Measurements from ENCODE around the gene ASPSCR1. TPM values are rescaled to one million over a fixed set of nuclear protein-coding genes. Genes with fewer than 3 reads are reported as not detected.

ASPSCR1 gene
- total RNA-seq, 1 donor from 2014 or later = 13.1 TPM

- H4K20me1 ChIP-seq (ENCODE audit: low read depth) = peaks cover 6% of the 10 kb centered on the region
- H2AFZ ChIP-seq (replicated peaks) = no peak overlapping the region
- peaks cover 4% of the 10 kb centered on the region for H3K4me1 Mint-ChIP-seq
- H3K27ac ChIP-seq = no peak overlapping the region
- H3F3A ChIP-seq (ENCODE audit: low read depth) = no peaks in the 10 kb centered on the region
- no peak overlapping the region for H3K4me3 ChIP-seq
- no peaks in the 10 kb centered on the region for H3K9me3 Mint-ChIP-seq
- no peak for DNase-seq (ENCODE audit: low spot score)
- H3K36me3 ChIP-seq = no peaks in the 10 kb centered on the region
- H3K36me3 Mint-ChIP-seq = peaks cover 3% of the 10 kb centered on the region
- H3K27me3 Mint-ChIP-seq (ENCODE audit: insufficient read depth, low read depth) = no peaks in the 10 kb centered on the region
- no peaks in the 10 kb centered on the region for H3K4me1 ChIP-seq
- H3K9me3 ChIP-seq (ENCODE audit: low read depth) = no peaks in the 10 kb centered on the region
- no peak overlapping the region for H3K4me3 Mint-ChIP-seq
- H3K79me2 ChIP-seq (ENCODE audit: low read depth) = peaks cover 12% of the 10 kb centered on the region
- TF ChIP-seq EZH2phosphoT487 (IDR thresholded peaks at IDR 0.05) = no peak
- no peak for TF ChIP-seq EZH2 (IDR thresholded peaks at IDR 0.05)
- TF ChIP-seq CTCF (IDR thresholded peaks at IDR 0.05) = no peak
- H3K4me2 ChIP-seq = no peak overlapping the region
- no peaks in the 10 kb centered on the region for H3K27me3 ChIP-seq
- no peak overlapping the region for H3K27ac Mint-ChIP-seq
- H3K9ac ChIP-seq = no peak overlapping the region
Measured at GRCh38 chr17:82060614-82061013, 83.2 kb downstream of the ASPSCR1 start.

- no peaks in the 10 kb centered on the region for H3K9me3 Mint-ChIP-seq
- H3K27me3 Mint-ChIP-seq (ENCODE audit: insufficient read depth, low read depth) = peaks cover 3% of the 10 kb centered on the region
- no peak overlapping the region for H3K27ac Mint-ChIP-seq
- H3K4me3 Mint-ChIP-seq = no peak overlapping the region
- H3K9me3 ChIP-seq (ENCODE audit: low read depth) = no peaks in the 10 kb centered on the region
- no peaks in the 10 kb centered on the region for H3K27me3 ChIP-seq
- H3K4me1 ChIP-seq = peaks cover 4% of the 10 kb centered on the region
- peaks cover 7% of the 10 kb centered on the region for H3K4me1 Mint-ChIP-seq
- H3K9ac ChIP-seq = no peak overlapping the region
- no peaks in the 10 kb centered on the region for H3F3A ChIP-seq (ENCODE audit: low read depth)
- no peak overlapping the region for H3K4me3 ChIP-seq
- no peak overlapping the region for H2AFZ ChIP-seq (replicated peaks)
- H3K27ac ChIP-seq = no peak overlapping the region
- H3K79me2 ChIP-seq (ENCODE audit: low read depth) = peaks cover 12% of the 10 kb centered on the region
- no peak overlapping the region for H3K4me2 ChIP-seq
- H3K36me3 Mint-ChIP-seq = peaks cover 3% of the 10 kb centered on the region
- H4K20me1 ChIP-seq (ENCODE audit: low read depth) = no peaks in the 10 kb centered on the region
- no peak for DNase-seq (ENCODE audit: low spot score)
- H3K36me3 ChIP-seq = no peaks in the 10 kb centered on the region
- TF ChIP-seq EZH2phosphoT487 (IDR thresholded peaks at IDR 0.05) = no peak
- no peak for TF ChIP-seq EZH2 (IDR thresholded peaks at IDR 0.05)
- no peak for TF ChIP-seq CTCF (IDR thresholded peaks at IDR 0.05)
Measured at GRCh38 chr17:82061047-82061925, 83.9 kb downstream of the ASPSCR1 start.

- no peaks in the 10 kb centered on the region for H3K36me3 ChIP-seq
- H3K36me3 Mint-ChIP-seq = peaks cover 3% of the 10 kb centered on the region
Measured at GRCh38 chr17:82062076-82062983, 84.9 kb downstream of the ASPSCR1 start.

More at GRCh38 chr17:82062076-82062983, 84.9 kb downstream of the ASPSCR1 start:
- Histone ChIP-seq H3K4me3 (no peak overlapping the region), H3K79me2 (ENCODE audit: low read depth) (peaks cover 12% of the 10 kb centered on the region), H3F3A (ENCODE audit: low read depth) (no peaks in the 10 kb centered on the region), H3K4me2 (no peak overlapping the region), H3K9ac (no peak overlapping the region), H3K27me3 (no peaks in the 10 kb centered on the region), H3K4me1 (peaks cover 6% of the 10 kb centered on the region), H2AFZ (replicated peaks) (no peak overlapping the region), H4K20me1 (ENCODE audit: low read depth) (no peaks in the 10 kb centered on the region), H3K9me3 (ENCODE audit: low read depth) (no peaks in the 10 kb centered on the region), H3K27ac (no peak overlapping the region)
- peaks cover 10% of the 10 kb centered on the region for H3K4me1 Mint-ChIP-seq
- H3K9me3 Mint-ChIP-seq = no peaks in the 10 kb centered on the region
- no peak for DNase-seq (ENCODE audit: low spot score)
- peaks cover 3% of the 10 kb centered on the region for H3K27me3 Mint-ChIP-seq (ENCODE audit: insufficient read depth, low read depth)
- H3K27ac Mint-ChIP-seq = no peak overlapping the region
- no peak for TF ChIP-seq CTCF (IDR thresholded peaks at IDR 0.05)
- TF ChIP-seq EZH2phosphoT487 (IDR thresholded peaks at IDR 0.05) = no peak
- no peak for TF ChIP-seq EZH2 (IDR thresholded peaks at IDR 0.05)
- H3K4me3 Mint-ChIP-seq = no peak overlapping the region
